DOHH2 (cell line): ENCODE data around the gene ACBD5.

Experiments used
- H3F3A ChIP-seq: fragments of 200-600 bp; sonication (generic), shearing (Covaris generic); 2 replicates; pipeline ENCODE4 v1.6.0; 2016; ENCODE audit warnings: antibody characterized with exemption, mild to moderate bottlenecking; ENCODE audit not compliant: control insufficient read depth, insufficient read depth
- H3K27ac ChIP-seq: fragments of 200-600 bp; sonication (generic); 2 replicates; pipeline ENCODE4 v1.5.1; 2014; ENCODE audit warnings: low read depth, mild to moderate bottlenecking, low read length, moderate library complexity
- H3K27me3 ChIP-seq: fragments of 200-600 bp; sonication (generic); 2 replicates; pipeline ENCODE4 v1.6.1; 2014; ENCODE audit warnings: mild to moderate bottlenecking, low read length, mixed read lengths; ENCODE audit not compliant: control insufficient read depth
- H3K36me3 ChIP-seq: fragments of 200-600 bp; sonication (generic); 2 replicates; pipeline ENCODE4 v1.6.1; 2014; ENCODE audit warnings: mild to moderate bottlenecking, low read length, moderate library complexity, mixed read lengths; ENCODE audit not compliant: control insufficient read depth
- H3K4me1 ChIP-seq: fragments of 200-600 bp; sonication (generic); 2 replicates; pipeline ENCODE4 v1.6.1; 2014; ENCODE audit warnings: mild to moderate bottlenecking, low read length, mixed read lengths; ENCODE audit not compliant: control insufficient read depth
- H3K4me2 ChIP-seq: fragments of 200-600 bp; sonication (generic); 2 replicates; pipeline ENCODE4 v1.6.0; 2014; ENCODE audit warnings: mild to moderate bottlenecking, low read length, moderate library complexity
- H3K4me3 ChIP-seq: fragments of 200-600 bp; sonication (generic); 2 replicates; pipeline ENCODE4 v1.5.1; 2014; ENCODE audit warnings: mild to moderate bottlenecking, low read length, mixed read lengths
- H3K79me2 ChIP-seq: fragments of 200-600 bp; sonication (generic); 2 replicates; pipeline ENCODE4 v1.6.1; 2014; ENCODE audit warnings: mild to moderate bottlenecking, low read length, mixed read lengths; ENCODE audit not compliant: control insufficient read depth
- H3K9me2 ChIP-seq: fragments of 200-600 bp; sonication (generic); replicated peaks from 2 replicates; pipeline ENCODE4 v1.6.1; 2014; ENCODE audit warnings: mild to moderate bottlenecking, low read length, mixed read lengths; ENCODE audit not compliant: control insufficient read depth
- H3K9me3 ChIP-seq: fragments of 200-600 bp; sonication (generic); 2 replicates; pipeline ENCODE4 v1.6.1; 2014; ENCODE audit warnings: antibody characterized with exemption, low read length, mixed read lengths; ENCODE audit not compliant: control insufficient read depth, insufficient read depth
- H4K20me1 ChIP-seq: fragments of 200-600 bp; sonication (generic); 2 replicates; pipeline ENCODE4 v1.6.0; 2014; ENCODE audit warnings: low read depth, mild to moderate bottlenecking, antibody characterized with exemption, low read length, moderate library complexity; ENCODE audit not compliant: control insufficient read depth, insufficient read depth
- EZH2phosphoT487 ChIP-seq: fragments of 200-600 bp; sonication (generic); IDR thresholded peaks from 2 replicates; pipeline ENCODE4 v1.6.1; 2017; ENCODE audit warnings: borderline replicate concordance, mild to moderate bottlenecking, antibody characterized with exemption, low read length, moderate library complexity, mixed read lengths
- TF ChIP-seq, protein P1 (sequence below): fragments of 200-600 bp; sonication (generic); IDR thresholded peaks from one replicate; pipeline ENCODE4 v1.5.1; 2014; ENCODE audit warnings: antibody characterized with exemption, mild to moderate bottlenecking, low read depth, low read length; ENCODE audit not compliant: poor library complexity, severe bottlenecking

The ACBD5 gene

GRCh38 chr10:27223964-27224363 is 16.6 kb downstream of the ACBD5 start:
- Histone ChIP-seq H4K20me1 (no peaks in the 10 kb centered on the region; the same call in 1 of the 2 replicates), H3K4me2 (no peak overlapping the region), H3K36me3 (peaks cover 44% of the 10 kb centered on the region), H3F3A (peaks cover 13% of the 10 kb centered on the region; the same call in 1 of the 2 replicates), H3K9me2 (no peaks in the 10 kb centered on the region), H3K4me1 (no peaks in the 10 kb centered on the region), H3K79me2 (no peaks in the 10 kb centered on the region), H3K9me3 (no peaks in the 10 kb centered on the region), H3K27me3 (no peaks in the 10 kb centered on the region), H3K27ac (no peak overlapping the region), H3K4me3 (no peak overlapping the region)
- TF ChIP-seq EZH2phosphoT487: no peak
- TF ChIP-seq, protein P1, sequence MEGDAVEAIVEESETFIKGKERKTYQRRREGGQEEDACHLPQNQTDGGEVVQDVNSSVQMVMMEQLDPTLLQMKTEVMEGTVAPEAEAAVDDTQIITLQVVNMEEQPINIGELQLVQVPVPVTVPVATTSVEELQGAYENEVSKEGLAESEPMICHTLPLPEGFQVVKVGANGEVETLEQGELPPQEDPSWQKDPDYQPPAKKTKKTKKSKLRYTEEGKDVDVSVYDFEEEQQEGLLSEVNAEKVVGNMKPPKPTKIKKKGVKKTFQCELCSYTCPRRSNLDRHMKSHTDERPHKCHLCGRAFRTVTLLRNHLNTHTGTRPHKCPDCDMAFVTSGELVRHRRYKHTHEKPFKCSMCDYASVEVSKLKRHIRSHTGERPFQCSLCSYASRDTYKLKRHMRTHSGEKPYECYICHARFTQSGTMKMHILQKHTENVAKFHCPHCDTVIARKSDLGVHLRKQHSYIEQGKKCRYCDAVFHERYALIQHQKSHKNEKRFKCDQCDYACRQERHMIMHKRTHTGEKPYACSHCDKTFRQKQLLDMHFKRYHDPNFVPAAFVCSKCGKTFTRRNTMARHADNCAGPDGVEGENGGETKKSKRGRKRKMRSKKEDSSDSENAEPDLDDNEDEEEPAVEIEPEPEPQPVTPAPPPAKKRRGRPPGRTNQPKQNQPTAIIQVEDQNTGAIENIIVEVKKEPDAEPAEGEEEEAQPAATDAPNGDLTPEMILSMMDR: peak; percentile 58

DNA sequence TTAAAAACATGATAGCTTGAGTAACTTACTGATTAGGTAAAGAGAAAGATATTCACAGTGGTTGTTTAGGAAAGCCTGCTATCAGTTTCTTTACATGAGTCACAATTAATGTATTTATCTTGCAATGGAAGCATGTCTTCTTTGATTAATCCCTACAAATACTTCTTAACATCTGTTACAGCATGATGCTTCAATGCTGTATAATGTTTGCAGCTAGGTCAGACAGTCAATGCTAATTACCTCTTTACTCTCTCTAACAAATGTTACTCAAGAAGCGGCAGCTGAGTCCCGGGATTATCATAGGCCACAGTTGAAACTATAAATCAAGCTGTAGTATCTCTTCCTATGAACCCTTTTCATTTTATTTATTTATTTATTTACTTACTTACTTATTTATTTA is 33.2 kb downstream of the ACBD5 start:
- H4K20me1 ChIP-seq: no peaks in the 10 kb centered on the region
- H3K27me3 ChIP-seq: no peaks in the 10 kb centered on the region
- TF ChIP-seq EZH2phosphoT487: no peak
- TF ChIP-seq, protein P1: no peak
- no peak overlapping the region for H3K4me2 ChIP-seq
- H3F3A ChIP-seq: no peaks in the 10 kb centered on the region
- H3K9me3 ChIP-seq: no peaks in the 10 kb centered on the region
- H3K4me3 ChIP-seq: no peak overlapping the region
- no peaks in the 10 kb centered on the region for H3K79me2 ChIP-seq
- no peaks in the 10 kb centered on the region for H3K4me1 ChIP-seq
- no peaks in the 10 kb centered on the region for H3K9me2 ChIP-seq
- no peak overlapping the region for H3K27ac ChIP-seq
- peaks cover 62% of the 10 kb centered on the region for H3K36me3 ChIP-seq

DNA sequence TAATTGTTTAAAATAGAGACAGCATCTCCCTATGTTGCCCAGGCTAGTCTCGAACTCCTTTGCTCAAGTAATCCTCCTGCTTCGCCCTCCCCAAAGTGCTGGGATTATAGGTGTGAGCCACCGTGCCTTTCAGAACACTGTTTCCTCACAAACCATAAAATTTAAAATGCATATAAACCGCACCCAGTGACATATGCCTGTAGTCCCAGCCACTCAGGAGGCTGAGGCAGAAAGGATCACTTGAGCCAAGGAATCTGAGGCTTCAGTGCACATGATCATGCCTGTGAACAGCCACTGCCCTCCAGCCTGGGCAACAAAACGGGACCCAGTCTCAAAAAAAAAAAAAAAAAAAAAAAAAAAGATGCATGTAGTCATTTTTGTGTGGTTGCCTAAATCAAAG is 36.8 kb downstream of the ACBD5 start:
- Histone ChIP-seq H4K20me1 (no peaks in the 10 kb centered on the region), H3K27me3 (no peaks in the 10 kb centered on the region), H3K27ac (no peak overlapping the region), H3K4me2 (no peak overlapping the region), H3K9me3 (no peaks in the 10 kb centered on the region), H3K36me3 (peaks cover 43% of the 10 kb centered on the region), H3K9me2 (no peaks in the 10 kb centered on the region), H3K79me2 (no peaks in the 10 kb centered on the region), H3F3A (no peaks in the 10 kb centered on the region), H3K4me1 (no peaks in the 10 kb centered on the region), H3K4me3 (no peak overlapping the region)
- TF ChIP-seq, protein P1: no peak
- TF ChIP-seq EZH2phosphoT487: no peak
